Tongue (tissue), 2 donors: ENCODE data around the gene PAQR7. TPM values are rescaled to one million over a fixed set of nuclear protein-coding genes. Genes with fewer than 3 reads are reported as not detected.
A peak's percentile ranks its signal among the peaks of the same experiment; 100 is the strongest.

Source experiments
- DNase-seq: peaks from one replicate; pipeline ENCODE4 v3.0.0-alpha.2; 2015
- total RNA-seq: library from RNA; depleted of rRNA; stranded (reverse); fragments of >200 nt; gene quantifications from one replicate; pipeline ENCODE4 v1.2.3, GENCODE V29; 2014

The PAQR7 gene
- total RNA-seq, 1 donor from 2014 or later = 6.5 TPM

- DNase-seq = no peak
Measured at GRCh38 chr1:25902462-25902861, 27.0 kb upstream of the PAQR7 start.

- DNase-seq = no peak
Measured at GRCh38 chr1:25900219-25900618, 24.7 kb upstream of the PAQR7 start.

GRCh38 chr1:25899792-25900191, 24.3 kb upstream of the PAQR7 start:
- DNase-seq = no peak

GRCh38 chr1:25898223-25899015, 22.9 kb upstream of the PAQR7 start:
- DNase-seq = no peak

- no peak for DNase-seq
Measured at GRCh38 chr1:25897754-25898153, 22.2 kb upstream of the PAQR7 start.

- no peak for DNase-seq
Measured at GRCh38 chr1:25896266-25896665, 20.8 kb upstream of the PAQR7 start.

GRCh38 chr1:25895365-25895990, 20.0 kb upstream of the PAQR7 start:
- DNase-seq = peak; percentile 98

GRCh38 chr1:25893116-25893515, 17.6 kb upstream of the PAQR7 start:
- no peak for DNase-seq

- no peak for DNase-seq
Measured at GRCh38 chr1:25891606-25892005, 16.1 kb upstream of the PAQR7 start.

- no peak for DNase-seq
Measured at GRCh38 chr1:25890239-25891034, 14.9 kb upstream of the PAQR7 start.

- DNase-seq = peak; percentile 49
Measured at GRCh38 chr1:25889470-25889869, 14.0 kb upstream of the PAQR7 start.

GRCh38 chr1:25888426-25888987, 13.0 kb upstream of the PAQR7 start:
- no peak for DNase-seq

GRCh38 chr1:25885602-25886001, 10.1 kb upstream of the PAQR7 start:
- DNase-seq = no peak

GRCh38 chr1:25881266-25881665, 5.8 kb upstream of the PAQR7 start:
- no peak for DNase-seq

- DNase-seq = no peak
Measured at GRCh38 chr1:25880518-25880917, 5.0 kb upstream of the PAQR7 start.

GRCh38 chr1:25879675-25880074, 4.2 kb upstream of the PAQR7 start:
- DNase-seq = no peak

- DNase-seq = no peak
Measured at GRCh38 chr1:25878690-25879089, 3.2 kb upstream of the PAQR7 start.

GRCh38 chr1:25877155-25877554, 1.6 kb upstream of the PAQR7 start:
- DNase-seq = no peak

- no peak for DNase-seq
Measured at GRCh38 chr1:25876693-25877077, 1.2 kb upstream of the PAQR7 start.

GRCh38 chr1:25875856-25876692, 566 bp upstream of the PAQR7 start:
- DNase-seq = no peak

- no peak for DNase-seq
Measured at GRCh38 chr1:25874635-25875153, 814 bp downstream of the PAQR7 start.

- DNase-seq = no peak
Measured at GRCh38 chr1:25874209-25874608, 1.3 kb downstream of the PAQR7 start.
